WTC11 (cell line): ENCODE results near the gene CEACAM16.

ENCODE experiments used
- CTCF ChIP-seq: fragments of 200-600 bp; IDR thresholded peaks from 2 replicates; pipeline ENCODE4 v1.8.0; 2022; ENCODE audit warnings: antibody characterized with exemption
- NFATC4 ChIP-seq: fragments of 250-450 bp; sonication (Bioruptor Pico); IDR thresholded peaks from 2 replicates; pipeline ENCODE4 v1.9.0; 2021; ENCODE audit warnings: mild to moderate bottlenecking

- TF ChIP-seq CTCF (no peak), NFATC4 (CRISPR knock-in tag) (no peak)
These were observed 11.1 kb upstream of the CEACAM16 start for GRCh38 chr19:44687888-44688287.
